T-helper 17 cell (primary cell): ENCODE results near the gene CCDC82. TPM values are rescaled to one million over a fixed set of nuclear protein-coding genes. Genes with fewer than 3 reads are reported as not detected.

Experiments used
- ATAC-seq: fragments of 150-1000 bp; cut with Tn5 transposase; 2 replicates; pipeline ENCODE4 v1.10.0; 2021; ENCODE audit warnings: mild to moderate bottlenecking, moderate library complexity
- DNase-seq, 3 donors: peaks; one replicate each; pipeline versions ENCODE4 v3.0.0 to v3.0.0-alpha.2; 2020 to 2021
- H3K9me3 ChIP-seq: one replicate; pipeline ENCODE4 v1.7.0; 2013; ENCODE audit warnings: low read length, mild to moderate bottlenecking; ENCODE audit not compliant: control insufficient read depth, poor library complexity, severe bottlenecking
- H3K27ac Mint-ChIP-seq: one replicate; pipeline ENCODE4 v1.8.0; 2022; ENCODE audit warnings: mild to moderate bottlenecking, moderate library complexity, mixed read lengths
- H3K27me3 Mint-ChIP-seq: one replicate; pipeline ENCODE4 v1.8.0; 2022; ENCODE audit warnings: mixed read lengths
- H3K36me3 Mint-ChIP-seq: one replicate; pipeline ENCODE4 v1.8.0; 2022; ENCODE audit warnings: low read depth, mixed read lengths
- H3K4me1 Mint-ChIP-seq: one replicate; pipeline ENCODE4 v1.8.0; 2022; ENCODE audit warnings: mild to moderate bottlenecking, mixed read lengths
- H3K4me3 Mint-ChIP-seq: one replicate; pipeline ENCODE4 v1.8.0; 2022; ENCODE audit warnings: mild to moderate bottlenecking, moderate library complexity, mixed read lengths
- total RNA-seq, 4 donors: library from RNA in 2 of 4; stranded (reverse) in 2 of 4; gene quantifications; one replicate each; pipeline ENCODE4 v1.2.3 and lab custom pipeline; 2022 to 2026

The CCDC82 gene
- total RNA-seq, 2 donors from 2014 or later, result 22.2 to 24.1 TPM

GRCh38 chr11:96330511-96330859 lies 59.2 kb downstream of the CCDC82 start:
- Mint-ChIP-seq H3K27me3 (no peaks in the 10 kb centered on the region), H3K4me1 (peaks cover 49% of the 10 kb centered on the region), H3K27ac (peak overlapping the region; percentile 27), H3K4me3 (no peak overlapping the region), H3K36me3 (peaks cover 4% of the 10 kb centered on the region)
- peaks cover 3% of the 10 kb centered on the region for H3K9me3 ChIP-seq
- no peak for DNase-seq
- no peak for ATAC-seq

- H3K4me1 Mint-ChIP-seq, result peaks cover 48% of the 10 kb centered on the region
- H3K4me3 Mint-ChIP-seq, result no peak overlapping the region
- no peak for ATAC-seq
- H3K27me3 Mint-ChIP-seq, result no peaks in the 10 kb centered on the region
- peaks cover 3% of the 10 kb centered on the region for H3K9me3 ChIP-seq
- no peak for DNase-seq
- H3K36me3 Mint-ChIP-seq, result peaks cover 4% of the 10 kb centered on the region
- H3K27ac Mint-ChIP-seq, result peak overlapping the region; percentile 27
Measured at GRCh38 chr11:96329855-96330510, 59.7 kb downstream of the CCDC82 start.

DNA sequence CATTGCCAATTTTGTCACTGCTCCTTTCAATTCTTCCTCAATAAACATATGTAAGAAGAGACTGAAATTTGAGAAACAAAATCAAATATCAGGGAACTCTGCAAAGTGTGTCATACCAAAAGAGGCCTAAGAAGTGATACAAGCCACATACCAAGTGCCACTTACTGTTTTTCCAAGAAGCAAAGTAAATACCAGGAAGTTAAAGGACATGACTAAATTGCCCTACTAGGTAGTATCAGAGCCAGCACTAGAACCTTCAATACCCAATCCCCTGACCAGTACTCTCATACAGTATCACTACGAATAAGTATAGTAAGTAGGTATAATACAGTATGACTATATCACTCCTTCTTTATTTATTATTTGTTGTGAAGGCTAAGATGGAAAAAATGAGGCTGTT lies 60.3 kb downstream of the CCDC82 start:
- ATAC-seq (no peak), DNase-seq (no peak)
- peaks cover 3% of the 10 kb centered on the region for H3K9me3 ChIP-seq
- Mint-ChIP-seq H3K27ac (no peak overlapping the region), H3K4me1 (peaks cover 47% of the 10 kb centered on the region), H3K36me3 (peaks cover 4% of the 10 kb centered on the region), H3K4me3 (no peak overlapping the region), H3K27me3 (no peaks in the 10 kb centered on the region)

GRCh38 chr11:96328395-96329010 lies 61.2 kb downstream of the CCDC82 start:
- Mint-ChIP-seq H3K36me3 (peaks cover 4% of the 10 kb centered on the region), H3K27me3 (no peaks in the 10 kb centered on the region), H3K27ac (no peak overlapping the region), H3K4me3 (no peak overlapping the region), H3K4me1 (peaks cover 42% of the 10 kb centered on the region)
- H3K9me3 ChIP-seq, result peaks cover 3% of the 10 kb centered on the region
- no peak for DNase-seq
- ATAC-seq, result no peak

- no peak overlapping the region for H3K4me3 Mint-ChIP-seq
- peaks cover 4% of the 10 kb centered on the region for H3K36me3 Mint-ChIP-seq
- no peak overlapping the region for H3K27ac Mint-ChIP-seq
- peaks cover 3% of the 10 kb centered on the region for H3K9me3 ChIP-seq
- no peak for ATAC-seq
- DNase-seq, result no peak
- H3K4me1 Mint-ChIP-seq, result peaks cover 32% of the 10 kb centered on the region
- no peaks in the 10 kb centered on the region for H3K27me3 Mint-ChIP-seq
Measured at GRCh38 chr11:96326959-96327358, 62.8 kb downstream of the CCDC82 start.

GRCh38 chr11:96324912-96325311 lies 64.8 kb downstream of the CCDC82 start:
- H3K4me1 Mint-ChIP-seq, result peaks cover 35% of the 10 kb centered on the region
- no peak for ATAC-seq

DNA sequence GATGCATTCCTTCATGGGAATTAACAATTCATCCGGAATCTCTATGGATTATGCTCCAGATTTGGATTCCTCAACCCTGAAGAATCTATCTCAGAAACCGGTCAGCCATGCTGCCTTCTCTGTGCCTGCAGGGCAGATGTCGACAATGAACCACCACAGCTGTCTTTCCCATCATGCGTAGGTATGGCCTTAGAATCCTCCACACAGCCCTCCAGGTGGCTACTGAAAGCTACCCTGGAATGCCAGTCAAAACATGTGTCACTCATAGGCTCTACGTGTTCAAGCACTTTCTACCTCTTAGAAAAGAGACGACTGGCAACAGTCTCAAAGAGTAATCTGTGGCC lies 66.1 kb downstream of the CCDC82 start:
- H3K4me1 Mint-ChIP-seq, result peaks cover 35% of the 10 kb centered on the region
- no peak overlapping the region for H3K4me3 Mint-ChIP-seq
- ATAC-seq (no peak), DNase-seq (no peak)
- H3K27ac Mint-ChIP-seq, result no peak overlapping the region
- no peaks in the 10 kb centered on the region for H3K27me3 Mint-ChIP-seq
- H3K9me3 ChIP-seq, result no peaks in the 10 kb centered on the region
- no peaks in the 10 kb centered on the region for H3K36me3 Mint-ChIP-seq

More at GRCh38 chr11:96324912-96325311, 64.8 kb downstream of the CCDC82 start:
- H3K4me3 Mint-ChIP-seq, result no peak overlapping the region
- no peaks in the 10 kb centered on the region for H3K27me3 Mint-ChIP-seq
- peaks cover 2% of the 10 kb centered on the region for H3K36me3 Mint-ChIP-seq
- no peak for DNase-seq
- H3K9me3 ChIP-seq, result peaks cover under 1% of the 10 kb centered on the region
- H3K27ac Mint-ChIP-seq, result peak overlapping the region; percentile 39

GRCh38 chr11:96322775-96323641 lies 66.7 kb downstream of the CCDC82 start:
- Mint-ChIP-seq H3K27ac (no peak overlapping the region), H3K4me3 (no peak overlapping the region), H3K27me3 (no peaks in the 10 kb centered on the region)

GRCh38 chr11:96321091-96321490 lies 68.6 kb downstream of the CCDC82 start:
- DNase-seq, result no peak
- Mint-ChIP-seq H3K4me3 (no peak overlapping the region), H3K27me3 (no peaks in the 10 kb centered on the region), H3K27ac (no peak overlapping the region), H3K36me3 (peaks cover 2% of the 10 kb centered on the region), H3K4me1 (peaks cover 38% of the 10 kb centered on the region)
- H3K9me3 ChIP-seq, result no peaks in the 10 kb centered on the region
- ATAC-seq, result no peak

More at GRCh38 chr11:96322775-96323641, 66.7 kb downstream of the CCDC82 start:
- H3K9me3 ChIP-seq, result no peaks in the 10 kb centered on the region
- DNase-seq (no peak), ATAC-seq (no peak)
- Mint-ChIP-seq H3K36me3 (no peaks in the 10 kb centered on the region), H3K4me1 (peaks cover 37% of the 10 kb centered on the region)

DNA sequence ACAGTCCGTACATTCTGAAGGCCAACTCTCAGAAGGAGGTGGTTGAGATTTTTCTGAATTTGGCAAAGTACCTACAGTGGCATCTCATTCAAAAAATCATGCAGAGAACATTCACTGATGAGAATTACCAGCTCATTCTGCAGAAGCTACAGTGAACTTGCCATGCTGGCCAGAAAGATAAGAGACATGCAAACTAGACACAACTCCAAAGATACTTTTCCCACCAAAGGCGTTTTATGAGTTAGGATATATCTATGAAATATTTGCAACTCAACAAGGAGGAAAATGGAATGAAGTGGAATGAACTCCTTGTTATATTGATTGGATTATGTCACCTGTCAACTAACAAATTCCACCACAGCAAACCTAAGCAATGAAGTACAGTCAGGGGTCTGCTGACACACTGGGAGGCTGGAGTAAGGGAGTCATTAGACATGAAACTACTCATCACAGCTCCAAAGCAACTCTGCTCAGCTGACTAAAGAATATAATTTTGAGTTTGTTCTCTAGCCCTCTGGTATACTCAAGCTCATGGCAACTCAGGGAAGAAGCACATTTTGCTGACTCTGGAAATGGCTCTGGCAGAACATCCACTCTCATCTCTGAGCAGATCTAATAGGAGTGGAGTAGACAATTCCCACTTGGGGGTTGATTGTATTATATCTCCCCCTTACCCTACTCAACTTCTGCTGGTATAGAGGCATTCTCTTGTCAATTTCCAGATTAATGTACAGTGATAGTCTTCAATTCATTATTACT lies 69.6 kb downstream of the CCDC82 start:
- no peak for DNase-seq
- H3K27me3 Mint-ChIP-seq, result no peaks in the 10 kb centered on the region
- H3K4me3 Mint-ChIP-seq, result no peak overlapping the region
- peaks cover 38% of the 10 kb centered on the region for H3K4me1 Mint-ChIP-seq
- H3K27ac Mint-ChIP-seq, result peak overlapping the region; percentile 9
- no peaks in the 10 kb centered on the region for H3K9me3 ChIP-seq
- H3K36me3 Mint-ChIP-seq, result peaks cover 2% of the 10 kb centered on the region
- no peak for ATAC-seq

- no peaks in the 10 kb centered on the region for H3K27me3 Mint-ChIP-seq
- H3K27ac Mint-ChIP-seq, result peak overlapping the region; percentile 9
- H3K4me1 Mint-ChIP-seq, result peaks cover 47% of the 10 kb centered on the region
- peaks cover 2% of the 10 kb centered on the region for H3K36me3 Mint-ChIP-seq
- no peak overlapping the region for H3K4me3 Mint-ChIP-seq
- DNase-seq (no peak), ATAC-seq (no peak)
- H3K9me3 ChIP-seq, result no peaks in the 10 kb centered on the region
Measured at GRCh38 chr11:96318850-96319249, 70.9 kb downstream of the CCDC82 start.

GRCh38 chr11:96318399-96318798 lies 71.3 kb downstream of the CCDC82 start:
- Mint-ChIP-seq H3K4me1 (peaks cover 49% of the 10 kb centered on the region), H3K27ac (no peak overlapping the region), H3K4me3 (no peak overlapping the region), H3K36me3 (peaks cover 2% of the 10 kb centered on the region), H3K27me3 (no peaks in the 10 kb centered on the region)
- ATAC-seq (no peak), DNase-seq (no peak)
- no peaks in the 10 kb centered on the region for H3K9me3 ChIP-seq

- Mint-ChIP-seq H3K36me3 (peaks cover 2% of the 10 kb centered on the region), H3K27me3 (no peaks in the 10 kb centered on the region), H3K4me1 (peaks cover 50% of the 10 kb centered on the region), H3K27ac (no peak overlapping the region), H3K4me3 (no peak overlapping the region)
- ATAC-seq, result no peak
- H3K9me3 ChIP-seq, result no peaks in the 10 kb centered on the region
- no peak for DNase-seq
Measured at GRCh38 chr11:96317985-96318384, 71.7 kb downstream of the CCDC82 start.
